Measurements from ENCODE around the gene SLC38A10. TPM values are rescaled to one million over a fixed set of nuclear protein-coding genes. Genes with fewer than 3 reads are reported as not detected.

The SLC38A10 gene
- total RNA-seq, 1 experiment from 2014 or later: 75.1 TPM

DNA sequence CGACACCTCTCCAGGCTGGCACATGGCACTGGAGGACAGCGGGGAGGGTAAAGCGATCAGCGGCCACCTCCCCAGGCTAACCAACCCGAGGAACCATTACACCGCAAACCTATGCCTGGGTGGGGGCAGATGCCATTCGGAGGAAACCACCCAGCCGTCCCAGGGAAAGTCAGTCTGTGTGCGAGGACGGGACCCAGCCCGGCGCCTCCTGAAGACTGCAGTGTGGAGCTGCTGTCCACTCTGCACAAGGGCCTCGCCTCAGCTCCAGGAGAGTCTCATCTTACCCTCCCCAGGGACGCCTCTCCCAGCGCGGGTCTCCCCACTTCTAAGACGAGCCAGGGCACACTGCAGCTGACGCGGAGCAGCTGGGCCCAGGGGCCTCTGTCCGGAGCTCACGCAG, 8.0 kb downstream of the SLC38A10 start:
- BruUV-seq (replicated peaks): no TSS peak

GRCh38 chr17:81286491-81287145, 8.5 kb downstream of the SLC38A10 start:
- ChIA-PET CTCF (no interaction called here), POLR2A (ENCODE audit: low non-redundant PET) (interaction anchor here (0.7 kb wide), 1 partner anchor 107 kb away, joined by 11 read pairs; no protein-coding TSS in a partner anchor)
- Histone ChIP-seq H3K4me1 (ENCODE audit: insufficient read depth, low read length, poor library complexity, severe bottlenecking) (no peaks in the 10 kb centered on the region), H3K36me3 (ENCODE audit: insufficient read depth, low read length, poor library complexity, severe bottlenecking) (peaks cover 12% of the 10 kb centered on the region), H3K4me3 (ENCODE audit: low read depth, low read length, poor library complexity, severe bottlenecking) (no peak overlapping the region), H3K27me3 (replicated peaks; ENCODE audit: insufficient read depth, low read depth, low read length, poor library complexity) (no peaks in the 10 kb centered on the region), H3K27ac (ENCODE audit: low read depth, low read length, poor library complexity, severe bottlenecking) (peak overlapping the region; percentile 21), H3K9me3 (ENCODE audit: low read depth, low read length, poor library complexity, severe bottlenecking) (no peaks in the 10 kb centered on the region)
- intact Hi-C loops (cut with micrococcal nuclease; ENCODE audit: unreplicated experiment): no loop called here
- DNase-seq (ENCODE audit: low spot score): no peak
- no TSS peak for BruUV-seq (replicated peaks)
- TF ChIP-seq, protein P1, sequence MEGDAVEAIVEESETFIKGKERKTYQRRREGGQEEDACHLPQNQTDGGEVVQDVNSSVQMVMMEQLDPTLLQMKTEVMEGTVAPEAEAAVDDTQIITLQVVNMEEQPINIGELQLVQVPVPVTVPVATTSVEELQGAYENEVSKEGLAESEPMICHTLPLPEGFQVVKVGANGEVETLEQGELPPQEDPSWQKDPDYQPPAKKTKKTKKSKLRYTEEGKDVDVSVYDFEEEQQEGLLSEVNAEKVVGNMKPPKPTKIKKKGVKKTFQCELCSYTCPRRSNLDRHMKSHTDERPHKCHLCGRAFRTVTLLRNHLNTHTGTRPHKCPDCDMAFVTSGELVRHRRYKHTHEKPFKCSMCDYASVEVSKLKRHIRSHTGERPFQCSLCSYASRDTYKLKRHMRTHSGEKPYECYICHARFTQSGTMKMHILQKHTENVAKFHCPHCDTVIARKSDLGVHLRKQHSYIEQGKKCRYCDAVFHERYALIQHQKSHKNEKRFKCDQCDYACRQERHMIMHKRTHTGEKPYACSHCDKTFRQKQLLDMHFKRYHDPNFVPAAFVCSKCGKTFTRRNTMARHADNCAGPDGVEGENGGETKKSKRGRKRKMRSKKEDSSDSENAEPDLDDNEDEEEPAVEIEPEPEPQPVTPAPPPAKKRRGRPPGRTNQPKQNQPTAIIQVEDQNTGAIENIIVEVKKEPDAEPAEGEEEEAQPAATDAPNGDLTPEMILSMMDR (conservative IDR thresholded peaks at IDR 0.05; ENCODE audit: low read depth, low read length): no peak
- TF ChIP-seq EZH2 (IDR thresholded peaks at IDR 0.05; ENCODE audit: borderline replicate concordance, low read depth, low read length, poor library complexity, severe bottlenecking): no peak

More for the DNA sequence above, 8.0 kb downstream of the SLC38A10 start:
- ChIA-PET POLR2A (ENCODE audit: low non-redundant PET) (interaction anchor here (0.7 kb wide), 1 partner anchor 106 kb away, joined by 11 read pairs; no protein-coding TSS in a partner anchor), CTCF (no interaction called here)
- Histone ChIP-seq H3K4me3 (ENCODE audit: low read depth, low read length, poor library complexity, severe bottlenecking) (no peak overlapping the region), H3K27ac (ENCODE audit: low read depth, low read length, poor library complexity, severe bottlenecking) (no peak overlapping the region), H3K9me3 (ENCODE audit: low read depth, low read length, poor library complexity, severe bottlenecking) (no peaks in the 10 kb centered on the region), H3K36me3 (ENCODE audit: insufficient read depth, low read length, poor library complexity, severe bottlenecking) (peaks cover 12% of the 10 kb centered on the region), H3K27me3 (replicated peaks; ENCODE audit: insufficient read depth, low read depth, low read length, poor library complexity) (no peaks in the 10 kb centered on the region), H3K4me1 (ENCODE audit: insufficient read depth, low read length, poor library complexity, severe bottlenecking) (no peaks in the 10 kb centered on the region)
- intact Hi-C loops (cut with micrococcal nuclease; ENCODE audit: unreplicated experiment): no loop called here
- TF ChIP-seq, protein P1 (conservative IDR thresholded peaks at IDR 0.05; ENCODE audit: low read depth, low read length): no peak
- TF ChIP-seq EZH2 (IDR thresholded peaks at IDR 0.05; ENCODE audit: borderline replicate concordance, low read depth, low read length, poor library complexity, severe bottlenecking): no peak
- no peak for DNase-seq (ENCODE audit: low spot score)

DNA sequence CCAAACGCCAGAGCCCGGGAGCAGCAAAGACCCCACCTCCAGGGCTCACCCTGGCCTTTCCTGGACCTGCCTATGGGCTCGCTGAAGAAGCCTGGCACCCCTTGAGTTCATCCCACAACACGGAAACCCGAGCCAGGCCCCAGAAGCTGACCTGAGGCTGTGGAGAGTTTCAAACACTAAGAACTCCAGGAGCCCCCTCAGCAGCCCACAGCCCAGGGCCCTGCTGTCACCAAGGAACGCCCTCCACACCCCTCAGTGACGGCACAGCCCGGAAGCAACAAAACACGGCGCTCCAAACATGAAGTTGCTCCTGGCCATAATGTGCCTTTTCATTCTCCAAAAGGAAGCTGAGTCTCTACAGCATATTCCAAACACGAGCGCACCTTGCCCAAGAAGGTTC, 9.2 kb downstream of the SLC38A10 start:
- Histone ChIP-seq H3K36me3 (ENCODE audit: insufficient read depth, low read length, poor library complexity, severe bottlenecking) (peaks cover 12% of the 10 kb centered on the region), H3K9me3 (ENCODE audit: low read depth, low read length, poor library complexity, severe bottlenecking) (no peaks in the 10 kb centered on the region), H3K27me3 (replicated peaks; ENCODE audit: insufficient read depth, low read depth, low read length, poor library complexity) (no peaks in the 10 kb centered on the region), H3K4me3 (ENCODE audit: low read depth, low read length, poor library complexity, severe bottlenecking) (no peak overlapping the region), H3K27ac (ENCODE audit: low read depth, low read length, poor library complexity, severe bottlenecking) (peak overlapping the region; percentile 67), H3K4me1 (ENCODE audit: insufficient read depth, low read length, poor library complexity, severe bottlenecking) (no peaks in the 10 kb centered on the region)
- ChIA-PET CTCF (no interaction called here), POLR2A (ENCODE audit: low non-redundant PET) (no interaction called here)
- TF ChIP-seq, protein P1 (conservative IDR thresholded peaks at IDR 0.05; ENCODE audit: low read depth, low read length): no peak
- TF ChIP-seq EZH2 (IDR thresholded peaks at IDR 0.05; ENCODE audit: borderline replicate concordance, low read depth, low read length, poor library complexity, severe bottlenecking): no peak
- no peak for DNase-seq (ENCODE audit: low spot score)
- no TSS peak for BruUV-seq (replicated peaks)
- intact Hi-C loops (cut with micrococcal nuclease; ENCODE audit: unreplicated experiment): no loop called here
